Measurements from ENCODE around the gene LCP2. TPM values are rescaled to one million over a fixed set of nuclear protein-coding genes. Genes with fewer than 3 reads are reported as not detected.

LCP2 gene
- total RNA-seq, 2 donors from 2014 or later, result 3.9 to 6.5 TPM

DNA sequence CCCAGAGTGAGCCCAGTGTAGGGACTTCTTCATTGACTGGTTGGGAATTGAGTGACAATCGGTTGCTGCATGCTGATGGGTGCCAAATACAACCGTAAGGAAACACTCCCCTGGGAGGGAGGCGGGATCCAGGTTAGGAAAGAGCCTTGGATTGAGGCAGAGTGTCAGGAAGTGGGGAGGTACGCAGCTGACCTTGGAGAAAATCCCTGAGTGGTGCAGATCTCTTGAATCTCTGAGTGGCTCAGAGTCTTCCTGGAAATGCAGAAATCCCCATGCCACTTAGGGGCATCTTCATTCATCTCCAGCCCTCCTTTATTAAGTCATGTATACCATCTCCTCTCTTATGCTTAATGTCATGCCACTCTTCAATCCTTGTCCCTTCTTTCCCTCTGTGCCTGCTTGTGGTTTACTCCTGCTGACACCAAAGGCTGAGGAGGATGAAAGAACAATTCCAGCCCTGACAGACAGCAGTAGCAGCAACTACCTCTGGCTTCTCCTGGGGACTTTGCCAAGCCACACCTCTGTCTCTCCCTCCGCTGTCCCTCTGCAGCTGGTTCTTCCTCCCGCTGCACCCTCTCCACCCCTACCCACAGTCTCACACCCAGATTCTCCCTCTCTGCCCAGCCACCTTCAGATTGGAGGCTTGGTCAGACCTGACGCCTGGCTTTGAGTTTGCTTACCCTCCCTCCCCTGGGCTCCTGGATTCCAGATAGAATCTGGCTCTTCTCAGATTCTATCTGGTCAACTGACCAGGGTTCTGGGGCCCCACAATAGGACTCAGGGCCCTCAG lies 14.1 kb upstream of the LCP2 start:
- Histone ChIP-seq H3K4me3 (no peak overlapping the region), H3K4me1 (peaks cover 0 to 47% of the 10 kb centered on the region in 2 donors), H3K27me3 (no peaks in the 10 kb centered on the region), H3K27ac (peak overlapping the region in 1 of 2 donors; percentile 12), H3K9me3 (no peaks in the 10 kb centered on the region), H3K36me3 (no peaks in the 10 kb centered on the region)
- DNase-seq (ENCODE audit: low spot score), result no peak
- TF ChIP-seq, protein P1, sequence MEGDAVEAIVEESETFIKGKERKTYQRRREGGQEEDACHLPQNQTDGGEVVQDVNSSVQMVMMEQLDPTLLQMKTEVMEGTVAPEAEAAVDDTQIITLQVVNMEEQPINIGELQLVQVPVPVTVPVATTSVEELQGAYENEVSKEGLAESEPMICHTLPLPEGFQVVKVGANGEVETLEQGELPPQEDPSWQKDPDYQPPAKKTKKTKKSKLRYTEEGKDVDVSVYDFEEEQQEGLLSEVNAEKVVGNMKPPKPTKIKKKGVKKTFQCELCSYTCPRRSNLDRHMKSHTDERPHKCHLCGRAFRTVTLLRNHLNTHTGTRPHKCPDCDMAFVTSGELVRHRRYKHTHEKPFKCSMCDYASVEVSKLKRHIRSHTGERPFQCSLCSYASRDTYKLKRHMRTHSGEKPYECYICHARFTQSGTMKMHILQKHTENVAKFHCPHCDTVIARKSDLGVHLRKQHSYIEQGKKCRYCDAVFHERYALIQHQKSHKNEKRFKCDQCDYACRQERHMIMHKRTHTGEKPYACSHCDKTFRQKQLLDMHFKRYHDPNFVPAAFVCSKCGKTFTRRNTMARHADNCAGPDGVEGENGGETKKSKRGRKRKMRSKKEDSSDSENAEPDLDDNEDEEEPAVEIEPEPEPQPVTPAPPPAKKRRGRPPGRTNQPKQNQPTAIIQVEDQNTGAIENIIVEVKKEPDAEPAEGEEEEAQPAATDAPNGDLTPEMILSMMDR (IDR thresholded peaks at IDR 0.05), result no peak

DNA sequence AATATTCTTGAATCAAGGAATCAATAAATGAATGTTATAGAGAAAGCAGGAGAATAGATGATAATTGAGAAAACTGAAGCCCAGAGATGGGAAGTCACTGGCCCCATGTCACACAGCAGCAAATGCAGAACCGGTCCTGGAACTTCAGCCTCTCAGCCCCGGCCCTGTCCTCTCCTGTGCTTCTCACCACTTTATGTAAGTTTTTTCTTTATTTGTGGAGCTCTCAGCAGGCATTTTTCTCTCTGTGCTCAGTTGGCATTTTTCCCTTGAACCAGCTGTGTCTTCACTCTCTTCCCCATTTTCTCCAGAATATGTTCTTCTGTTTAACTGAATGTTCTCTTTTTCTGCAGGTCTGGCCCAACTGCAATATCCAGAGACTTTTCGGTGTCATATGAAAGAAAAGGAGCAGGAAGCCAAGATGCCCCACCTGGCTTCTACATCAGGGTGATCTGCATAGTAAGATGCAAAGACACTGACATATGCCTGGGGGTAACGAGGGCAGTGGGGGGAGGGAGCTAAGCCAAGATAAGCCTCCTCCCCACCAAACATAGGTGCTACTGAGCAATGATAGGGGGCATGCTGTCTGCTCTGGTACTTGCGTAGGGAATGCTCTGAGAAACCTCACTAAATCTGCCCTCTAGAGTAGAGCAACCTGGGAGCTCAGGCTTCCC lies 12.8 kb upstream of the LCP2 start:
- H3K4me1 ChIP-seq, result peaks cover 0 to 51% of the 10 kb centered on the region in 2 donors
- DNase-seq (ENCODE audit: low spot score), result no peak

DNA sequence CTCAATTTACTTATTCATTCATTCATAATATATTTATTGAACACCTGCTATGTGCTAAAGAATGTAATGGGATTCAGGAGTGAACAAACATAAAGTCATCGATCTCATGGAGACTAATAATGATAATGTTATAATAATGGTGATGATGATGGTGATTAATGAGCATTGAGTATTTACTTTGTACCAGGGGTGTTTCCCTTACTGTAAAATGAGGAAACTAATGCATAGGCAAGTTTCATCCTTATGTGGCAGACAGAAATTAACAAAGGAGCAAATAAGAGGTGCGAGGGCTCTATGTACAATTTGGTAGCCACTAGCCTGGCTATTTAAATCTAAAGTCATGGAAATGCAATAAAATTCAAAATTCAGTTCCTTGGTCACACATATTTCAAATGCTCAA lies 11.1 kb upstream of the LCP2 start:
- Histone ChIP-seq H3K4me3 (no peak overlapping the region), H3K36me3 (no peaks in the 10 kb centered on the region), H3K27ac (peak overlapping the region; percentile 80 to 82), H3K9me3 (no peaks in the 10 kb centered on the region), H3K27me3 (no peaks in the 10 kb centered on the region), H3K4me1 (peaks cover 0 to 48% of the 10 kb centered on the region in 2 donors)
- TF ChIP-seq, protein P1 (IDR thresholded peaks at IDR 0.05), result no peak
- no peak for DNase-seq (ENCODE audit: low spot score)

More for the DNA sequence above, 12.8 kb upstream of the LCP2 start:
- no peaks in the 10 kb centered on the region for H3K9me3 ChIP-seq
- no peak overlapping the region for H3K4me3 ChIP-seq
- TF ChIP-seq, protein P1 (IDR thresholded peaks at IDR 0.05), result no peak
- H3K27ac ChIP-seq, result no peak overlapping the region
- no peaks in the 10 kb centered on the region for H3K36me3 ChIP-seq
- H3K27me3 ChIP-seq, result no peaks in the 10 kb centered on the region

DNA sequence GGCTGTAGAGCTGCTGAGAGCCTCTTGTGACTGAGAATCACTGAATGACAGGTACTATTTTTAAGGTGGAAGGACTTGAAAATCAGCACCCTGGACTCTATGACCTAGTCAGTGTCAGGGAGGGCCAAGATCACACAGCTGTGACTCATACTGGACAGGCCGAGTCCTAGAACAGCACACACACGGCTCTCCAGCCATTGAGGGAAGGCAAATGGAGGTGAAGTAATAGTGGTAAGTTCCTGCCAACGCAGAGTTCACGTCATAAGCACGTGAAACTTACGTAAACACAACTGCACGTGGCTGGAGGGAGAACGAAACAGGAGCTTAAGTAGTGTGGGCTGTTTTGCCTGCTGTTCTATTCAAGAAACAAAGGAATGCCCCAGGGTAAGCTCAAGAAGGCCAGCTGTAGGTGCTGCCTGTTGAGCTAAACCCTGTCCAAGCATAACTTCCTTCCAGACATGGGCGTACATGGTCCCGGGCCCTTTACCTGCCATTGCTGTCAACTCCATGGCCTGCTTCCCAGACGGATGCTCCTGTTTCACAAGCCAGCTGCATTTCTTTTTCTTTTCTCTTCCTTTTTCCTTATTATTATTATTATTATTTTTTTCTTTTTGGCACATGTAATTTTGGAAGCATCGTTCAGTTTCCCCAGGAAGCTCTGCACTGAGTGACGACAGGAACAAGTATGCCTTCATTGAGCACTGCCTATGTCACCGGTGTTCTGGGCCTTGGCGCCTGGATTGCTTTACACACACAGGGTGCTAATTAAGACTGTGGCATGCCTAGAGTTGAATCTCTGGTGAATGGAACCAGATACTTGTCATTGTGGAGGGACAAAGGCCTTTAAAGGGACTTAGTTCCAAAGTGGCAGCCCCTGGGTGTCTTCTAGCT lies 10.2 kb upstream of the LCP2 start:
- H3K4me1 ChIP-seq, result peaks cover 0 to 55% of the 10 kb centered on the region in 2 donors

DNA sequence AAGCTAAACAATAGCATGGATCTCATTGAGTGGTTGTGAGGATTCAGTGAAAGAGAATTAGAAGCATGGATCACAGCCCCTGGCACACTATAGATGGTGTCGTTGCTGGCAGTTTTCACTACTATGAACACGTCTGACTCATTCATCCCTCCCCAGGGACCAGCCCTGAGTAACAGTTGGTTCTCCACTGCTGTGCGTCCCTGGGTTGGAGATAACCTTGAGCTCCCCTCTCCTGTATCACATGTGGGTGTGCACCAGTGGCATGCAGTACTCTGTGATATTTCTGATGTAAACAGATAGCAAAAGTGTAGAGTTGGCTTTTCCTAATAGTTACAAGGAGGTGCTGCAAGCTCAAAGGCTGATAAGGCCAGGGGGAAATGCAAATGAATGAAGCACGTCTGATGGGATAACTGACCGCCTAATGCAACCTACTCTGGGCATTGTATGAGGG lies 8.8 kb upstream of the LCP2 start:
- no peaks in the 10 kb centered on the region for H3K9me3 ChIP-seq
- peak overlapping the region; percentile 80 to 82 for H3K27ac ChIP-seq
- TF ChIP-seq, protein P1 (IDR thresholded peaks at IDR 0.05), result no peak
- H3K4me1 ChIP-seq, result peaks cover 0 to 46% of the 10 kb centered on the region in 2 donors
- no peak overlapping the region for H3K4me3 ChIP-seq
- no peaks in the 10 kb centered on the region for H3K36me3 ChIP-seq
- peak; percentile 91 for DNase-seq (ENCODE audit: low spot score)
- no peaks in the 10 kb centered on the region for H3K27me3 ChIP-seq

More for the DNA sequence above, 10.2 kb upstream of the LCP2 start:
- Histone ChIP-seq H3K27me3 (no peaks in the 10 kb centered on the region), H3K36me3 (no peaks in the 10 kb centered on the region), H3K27ac (peak overlapping the region; percentile 80 to 82), H3K4me3 (no peak overlapping the region), H3K9me3 (no peaks in the 10 kb centered on the region)
- DNase-seq (ENCODE audit: low spot score), result peak; percentile 95
- TF ChIP-seq, protein P1 (IDR thresholded peaks at IDR 0.05), result no peak
